Activated naive CD4-positive, alpha-beta T cell treated with anti-CD3 and anti-CD28 coated beads for 36 hours (primary cell): Measurements from ENCODE around the gene TMCO4. TPM values are rescaled to one million over a fixed set of nuclear protein-coding genes. Genes with fewer than 3 reads are reported as not detected.

Experiments used
- CTCF ChIA-PET: fragments of 350-600 bp; sonication (Branson Sonifier 250); formaldehyde crosslinking; loops from one replicate; lab custom pipeline; 2021; ENCODE audit warnings: antibody characterized with exemption; lab: Charles Lee
- DNase-seq: peaks from one replicate; pipeline ENCODE4 v3.0.0-alpha.2; 2020
- H3K27ac Mint-ChIP-seq: one replicate; pipeline ENCODE4 v1.8.0; 2021; ENCODE audit warnings: mild to moderate bottlenecking, mixed read lengths
- H3K27me3 Mint-ChIP-seq: one replicate; pipeline ENCODE4 v1.8.0; 2021; ENCODE audit warnings: low read depth, mixed read lengths
- H3K36me3 Mint-ChIP-seq: one replicate; pipeline ENCODE4 v1.8.0; 2021; ENCODE audit warnings: low read depth, mixed read lengths
- H3K4me1 Mint-ChIP-seq: one replicate; pipeline ENCODE4 v1.8.0; 2021; ENCODE audit warnings: low read depth, mixed read lengths
- H3K4me3 Mint-ChIP-seq: one replicate; pipeline ENCODE4 v1.8.0; 2021; ENCODE audit warnings: mild to moderate bottlenecking, moderate library complexity, mixed read lengths
- H3K9me3 Mint-ChIP-seq: one replicate; pipeline ENCODE4 v1.8.0; 2021; ENCODE audit warnings: mixed read lengths
- intact Hi-C: fragments of 100-400 bp; cut with micrococcal nuclease; formaldehyde crosslinking; loops from one replicate; pipeline ENCODE4 v1.15.1; 2023
- total RNA-seq, 2 experiments: library from RNA; stranded (reverse); gene quantifications; one replicate each; pipeline ENCODE4 v1.2.3, GENCODE V29; 2021

The TMCO4 gene
- total RNA-seq, 2 experiments from 2014 or later, result 11.9 to 15.4 TPM

- H3K27ac Mint-ChIP-seq, result no peak overlapping the region
- H3K4me3 Mint-ChIP-seq, result no peak overlapping the region
- peaks cover 14% of the 10 kb centered on the region for H3K4me1 Mint-ChIP-seq
- DNase-seq, result peak; percentile 68
- no peaks in the 10 kb centered on the region for H3K27me3 Mint-ChIP-seq
- no peaks in the 10 kb centered on the region for H3K9me3 Mint-ChIP-seq
- CTCF ChIA-PET, result interaction anchor here (0.5 to 12.1 kb wide), 25 partner anchors 10 to 1056 kb away, joined by 3 to 215 read pairs (median 5); partner anchors contain the start of genes EMC1, HTR6 and MRTO4
- intact Hi-C loops, result loop anchor here (1.0 kb wide), 1 partner anchor 43 kb away; no protein-coding TSS in a partner anchor
- peaks cover 6% of the 10 kb centered on the region for H3K36me3 Mint-ChIP-seq
Measured at GRCh38 chr1:19704247-19705113, 95.2 kb downstream of the TMCO4 start.

GRCh38 chr1:19703280-19703679 is 96.4 kb downstream of the TMCO4 start:
- no peaks in the 10 kb centered on the region for H3K9me3 Mint-ChIP-seq
- intact Hi-C loops, result no loop called here
- CTCF ChIA-PET, result interaction anchor here (1.0 to 12.1 kb wide), 10 partner anchors 11 to 452 kb away, joined by 3 to 215 read pairs (median 5); partner anchors contain the start of genes EMC1, HTR6 and MRTO4

DNA sequence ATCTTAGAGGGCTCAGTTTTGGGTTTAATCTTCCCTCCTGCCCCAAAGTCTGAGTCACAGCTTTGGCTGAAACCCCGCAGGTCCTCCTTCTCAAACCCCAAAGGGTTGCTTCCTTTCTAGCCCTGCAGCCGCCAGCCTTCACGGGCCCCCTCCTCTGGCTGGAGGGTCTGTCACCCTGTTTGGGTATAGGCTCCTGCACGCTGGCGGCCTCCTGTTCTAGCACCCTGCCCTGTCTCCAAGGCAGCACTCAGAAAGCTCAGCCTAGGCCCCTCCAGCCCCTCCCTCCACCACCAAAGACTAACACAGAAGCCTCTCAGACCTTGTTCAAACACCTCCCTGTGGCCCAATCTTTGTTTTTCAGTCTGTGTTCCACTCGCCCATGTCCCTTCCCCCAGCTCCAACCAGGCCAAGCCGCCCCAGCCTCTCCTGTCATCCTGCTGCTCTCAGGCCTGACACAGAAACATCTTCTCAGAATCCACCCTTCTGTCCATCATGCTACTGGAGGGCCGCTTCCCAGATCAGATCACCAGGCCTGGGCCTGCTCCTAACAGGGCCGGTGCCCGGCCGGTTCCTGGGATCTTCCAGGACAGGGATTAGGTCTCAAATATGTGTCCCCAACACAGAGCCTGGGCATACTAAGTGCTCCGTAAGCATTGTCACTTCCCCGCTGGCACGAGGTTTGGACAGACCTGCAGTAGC is 99.5 kb downstream of the TMCO4 start:
- no peaks in the 10 kb centered on the region for H3K27me3 Mint-ChIP-seq
- CTCF ChIA-PET, result interaction anchor here (1.0 kb wide), 1 partner anchor 39 kb away, joined by 3 read pairs; no protein-coding TSS in a partner anchor
- DNase-seq, result no peak
- peaks cover 8% of the 10 kb centered on the region for H3K4me1 Mint-ChIP-seq
- H3K9me3 Mint-ChIP-seq, result no peaks in the 10 kb centered on the region
- H3K4me3 Mint-ChIP-seq, result no peak overlapping the region
- intact Hi-C loops, result no loop called here
- H3K36me3 Mint-ChIP-seq, result peaks cover 7% of the 10 kb centered on the region
- no peak overlapping the region for H3K27ac Mint-ChIP-seq

More at GRCh38 chr1:19703280-19703679, 96.4 kb downstream of the TMCO4 start:
- no peak for DNase-seq
- H3K27me3 Mint-ChIP-seq, result no peaks in the 10 kb centered on the region
- H3K36me3 Mint-ChIP-seq, result peaks cover 6% of the 10 kb centered on the region
- peaks cover 11% of the 10 kb centered on the region for H3K4me1 Mint-ChIP-seq
- H3K4me3 Mint-ChIP-seq, result no peak overlapping the region
- no peak overlapping the region for H3K27ac Mint-ChIP-seq

DNA sequence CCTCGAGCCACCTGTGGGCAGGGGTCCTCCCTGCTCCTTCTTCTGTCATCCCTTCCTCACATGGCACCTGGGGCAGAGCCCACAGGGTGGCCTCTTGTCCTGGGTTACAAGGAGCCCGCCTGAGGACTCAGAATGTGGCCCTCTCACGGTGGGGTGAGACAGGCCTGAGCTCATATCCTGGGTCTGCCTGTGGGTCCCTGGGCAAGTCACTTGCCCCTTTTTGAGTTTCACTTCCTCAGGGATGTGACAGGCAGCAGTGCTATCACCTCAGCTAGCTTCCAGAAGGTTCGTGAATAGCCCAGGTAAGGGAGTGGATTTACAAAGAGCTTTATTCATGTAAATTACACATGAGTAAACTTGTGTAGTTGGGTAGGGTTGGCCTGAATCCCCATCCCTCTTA is 101.5 kb downstream of the TMCO4 start:
- H3K9me3 Mint-ChIP-seq, result no peaks in the 10 kb centered on the region
- peaks cover 10% of the 10 kb centered on the region for H3K36me3 Mint-ChIP-seq
- no peak overlapping the region for H3K27ac Mint-ChIP-seq
- intact Hi-C loops, result no loop called here
- H3K27me3 Mint-ChIP-seq, result no peaks in the 10 kb centered on the region
- CTCF ChIA-PET, result interaction anchor here (1.7 kb wide), 1 partner anchor 36 kb away, joined by 5 read pairs; no protein-coding TSS in a partner anchor
- H3K4me1 Mint-ChIP-seq, result no peaks in the 10 kb centered on the region
- DNase-seq, result no peak
- H3K4me3 Mint-ChIP-seq, result no peak overlapping the region

- H3K27me3 Mint-ChIP-seq, result no peaks in the 10 kb centered on the region
- intact Hi-C loops, result no loop called here
- CTCF ChIA-PET, result interaction anchor here (0.9 to 1.7 kb wide), 3 partner anchors 9 to 35 kb away, joined by 3 to 5 read pairs (median 3); no protein-coding TSS in a partner anchor
- H3K27ac Mint-ChIP-seq, result no peak overlapping the region
- no peak for DNase-seq
- peaks cover 15% of the 10 kb centered on the region for H3K36me3 Mint-ChIP-seq
- H3K4me3 Mint-ChIP-seq, result no peak overlapping the region
- no peaks in the 10 kb centered on the region for H3K4me1 Mint-ChIP-seq
- no peaks in the 10 kb centered on the region for H3K9me3 Mint-ChIP-seq
Measured at GRCh38 chr1:19696820-19697219, 102.9 kb downstream of the TMCO4 start.

DNA sequence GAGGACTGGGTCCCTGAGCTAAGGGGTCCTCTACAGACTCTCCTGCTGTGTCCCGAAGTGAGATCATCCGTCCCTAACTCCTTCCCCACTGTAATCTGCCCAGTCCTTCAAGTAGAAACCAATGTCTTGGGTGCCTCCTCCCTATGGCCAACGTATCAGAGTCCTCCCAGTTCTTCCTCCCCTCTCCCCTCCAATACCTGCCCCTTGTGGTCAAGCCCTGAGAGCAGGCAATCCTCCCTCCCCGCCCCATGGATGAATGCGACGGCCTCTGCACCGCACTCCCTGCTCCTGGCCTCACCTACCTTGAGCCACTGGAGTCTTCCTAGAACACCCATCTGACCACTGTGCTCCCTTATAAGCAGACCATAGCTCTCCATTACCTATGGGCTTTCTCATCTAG is 103.9 kb downstream of the TMCO4 start:
- Mint-ChIP-seq H3K4me1 (no peaks in the 10 kb centered on the region), H3K9me3 (peaks cover 5% of the 10 kb centered on the region), H3K4me3 (no peak overlapping the region), H3K27me3 (no peaks in the 10 kb centered on the region), H3K27ac (no peak overlapping the region), H3K36me3 (peaks cover 25% of the 10 kb centered on the region)
- intact Hi-C loops, result no loop called here
- DNase-seq, result no peak
- CTCF ChIA-PET, result interaction anchor here (0.6 to 1.6 kb wide), 3 partner anchors 8 to 36 kb away, joined by 3 to 4 read pairs (median 3); no protein-coding TSS in a partner anchor

- H3K36me3 Mint-ChIP-seq, result peaks cover 35% of the 10 kb centered on the region
- H3K4me3 Mint-ChIP-seq, result no peak overlapping the region
- intact Hi-C loops, result no loop called here
Measured at GRCh38 chr1:19694298-19694697, 105.4 kb downstream of the TMCO4 start.

DNA sequence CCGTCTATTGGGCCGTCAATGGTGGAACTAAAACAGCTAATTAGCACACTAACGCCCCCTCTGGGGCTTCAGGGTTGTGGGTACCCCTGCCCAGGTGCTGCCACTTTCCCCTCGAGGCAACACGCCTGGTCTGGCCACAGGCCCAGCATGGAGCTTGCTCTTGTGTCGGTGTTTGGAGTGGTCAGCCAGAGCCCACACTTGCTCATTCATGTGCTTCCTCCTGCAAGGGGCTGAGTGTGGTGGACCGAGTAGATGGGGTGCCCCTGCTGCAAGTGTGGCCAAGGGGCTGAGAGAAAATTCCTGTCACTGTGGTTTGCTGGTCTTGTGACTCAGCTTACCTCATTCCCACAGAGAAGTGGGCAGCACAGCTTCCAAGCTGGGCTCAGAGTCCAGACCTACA is 109.4 kb downstream of the TMCO4 start:
- intact Hi-C loops, result no loop called here
- CTCF ChIA-PET, result interaction anchor here (1.2 to 1.6 kb wide), 3 partner anchors 13 to 28 kb away, joined by 3 to 5 read pairs (median 4); no protein-coding TSS in a partner anchor
- peaks cover 49% of the 10 kb centered on the region for H3K36me3 Mint-ChIP-seq
- H3K27me3 Mint-ChIP-seq, result no peaks in the 10 kb centered on the region
- peaks cover 21% of the 10 kb centered on the region for H3K4me1 Mint-ChIP-seq
- no peak for DNase-seq
- H3K9me3 Mint-ChIP-seq, result peaks cover 21% of the 10 kb centered on the region
- H3K4me3 Mint-ChIP-seq, result no peak overlapping the region
- H3K27ac Mint-ChIP-seq, result no peak overlapping the region

More at GRCh38 chr1:19694298-19694697, 105.4 kb downstream of the TMCO4 start:
- H3K27ac Mint-ChIP-seq, result no peak overlapping the region
- no peak for DNase-seq
- H3K4me1 Mint-ChIP-seq, result no peaks in the 10 kb centered on the region
- H3K27me3 Mint-ChIP-seq, result no peaks in the 10 kb centered on the region
- CTCF ChIA-PET, result interaction anchor here (0.6 to 1.3 kb wide), 4 partner anchors 15 to 41 kb away, joined by 3 to 5 read pairs (median 4); no protein-coding TSS in a partner anchor
- H3K9me3 Mint-ChIP-seq, result peaks cover 17% of the 10 kb centered on the region

DNA sequence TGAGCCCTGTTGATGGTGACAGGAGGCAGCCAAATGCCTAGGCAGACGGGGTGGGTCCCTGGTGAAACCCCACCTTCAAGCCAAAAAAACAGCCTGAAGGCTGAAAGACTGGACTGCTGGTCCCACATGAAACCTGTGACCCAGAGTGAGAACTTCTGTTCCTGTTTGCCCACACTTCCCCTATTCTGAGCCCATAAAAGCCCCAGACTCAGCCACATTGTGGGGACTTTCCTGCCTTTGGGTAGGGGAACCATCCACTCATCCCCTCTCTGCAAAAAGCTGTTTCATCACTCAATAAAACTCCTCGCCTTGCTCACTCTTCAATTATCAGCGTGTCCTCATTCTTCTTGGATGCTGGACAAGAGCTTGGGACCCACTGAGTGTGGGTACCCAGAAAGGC is 109.9 kb downstream of the TMCO4 start:
- CTCF ChIA-PET, result interaction anchor here (1.2 to 1.6 kb wide), 3 partner anchors 14 to 28 kb away, joined by 3 to 5 read pairs (median 4); no protein-coding TSS in a partner anchor
- Mint-ChIP-seq H3K4me1 (peaks cover 21% of the 10 kb centered on the region), H3K27ac (no peak overlapping the region), H3K9me3 (peaks cover 21% of the 10 kb centered on the region), H3K36me3 (peaks cover 49% of the 10 kb centered on the region), H3K4me3 (no peak overlapping the region), H3K27me3 (no peaks in the 10 kb centered on the region)
- DNase-seq, result peak; percentile 24
- intact Hi-C loops, result no loop called here

GRCh38 chr1:19689085-19689757 is 110.5 kb downstream of the TMCO4 start:
- intact Hi-C loops, result no loop called here
- no peak overlapping the region for H3K27ac Mint-ChIP-seq

DNA sequence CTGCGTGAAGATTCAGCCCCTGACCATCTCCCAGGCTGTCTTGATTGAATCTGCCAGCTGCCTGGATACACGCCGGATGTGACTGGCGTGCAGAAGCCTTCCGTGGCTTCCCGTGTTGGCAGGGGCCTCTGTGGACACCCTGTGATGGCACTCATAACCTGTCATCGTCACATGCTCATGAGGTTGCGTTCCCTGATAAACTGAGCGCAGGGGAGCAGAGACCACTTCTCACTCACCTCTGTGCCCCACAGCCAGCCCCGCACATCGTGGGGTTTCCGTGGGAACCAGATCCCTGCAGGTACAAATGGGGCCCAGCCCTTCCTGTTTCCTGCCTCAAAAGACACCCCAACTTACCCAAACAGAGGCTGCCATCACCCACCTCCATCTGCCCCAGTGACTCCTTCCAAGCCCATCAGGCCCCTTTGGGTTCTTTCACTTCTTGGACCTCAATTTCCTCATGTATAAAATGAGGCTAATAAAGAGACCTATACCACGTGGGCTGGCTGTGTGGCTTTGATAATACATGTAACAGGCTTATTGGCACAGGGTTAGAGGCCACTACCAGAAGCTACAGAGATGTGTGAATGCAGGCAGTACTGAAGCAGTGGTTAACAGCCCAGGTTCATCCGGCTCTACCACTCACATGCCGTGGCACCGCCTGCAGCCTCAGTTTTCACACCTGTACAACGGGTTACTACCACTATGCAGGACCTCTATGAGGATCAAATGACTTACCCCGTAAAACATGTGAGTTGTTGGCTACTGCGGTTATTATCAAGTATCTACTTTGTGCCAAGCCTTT is 111.5 kb downstream of the TMCO4 start:
- peaks cover 46% of the 10 kb centered on the region for H3K36me3 Mint-ChIP-seq
- DNase-seq, result peak; percentile 46
- CTCF ChIA-PET, result interaction anchor here (1.0 to 1.6 kb wide), 3 partner anchors 8 to 16 kb away, joined by 3 to 5 read pairs (median 5); no protein-coding TSS in a partner anchor
- H3K4me1 Mint-ChIP-seq, result peaks cover 21% of the 10 kb centered on the region
- H3K9me3 Mint-ChIP-seq, result peaks cover 21% of the 10 kb centered on the region
- peak overlapping the region; percentile 50 for H3K27ac Mint-ChIP-seq
- intact Hi-C loops, result no loop called here
- H3K4me3 Mint-ChIP-seq, result no peak overlapping the region
- no peaks in the 10 kb centered on the region for H3K27me3 Mint-ChIP-seq

More at GRCh38 chr1:19689085-19689757, 110.5 kb downstream of the TMCO4 start:
- peaks cover 47% of the 10 kb centered on the region for H3K36me3 Mint-ChIP-seq
- no peak for DNase-seq
- peaks cover 21% of the 10 kb centered on the region for H3K4me1 Mint-ChIP-seq
- H3K4me3 Mint-ChIP-seq, result no peak overlapping the region
- H3K27me3 Mint-ChIP-seq, result no peaks in the 10 kb centered on the region
- peaks cover 21% of the 10 kb centered on the region for H3K9me3 Mint-ChIP-seq
- CTCF ChIA-PET, result interaction anchor here (1.2 to 1.6 kb wide), 3 partner anchors 14 to 27 kb away, joined by 3 to 5 read pairs (median 4); no protein-coding TSS in a partner anchor
